IMR-90 (cell line): ENCODE data around the gene C1orf52. TPM values are rescaled to one million over a fixed set of nuclear protein-coding genes. Genes with fewer than 3 reads are reported as not detected.

Source experiments
- ATAC-seq: fragments of 200-7000 bp; cut with Tn5 transposase; 2 replicates; pipeline ENCODE4 v1.9.1; 2020; ENCODE audit warnings: low read depth, mild to moderate bottlenecking, moderate library complexity
- BruUV-seq: library from RNA; stranded (reverse); fragments of 400-500 nt; replicated peaks from 2 replicates; lab custom pipeline; 2021; lab: Mats Ljungman, UMichigan
- CTCF ChIA-PET: fragments of 300-600 bp; formaldehyde crosslinking; extraction: SDS; loops from one replicate; lab custom pipeline; 2021; ENCODE audit warnings: antibody characterized with exemption; lab: Yijun Ruan, JAX
- POLR2A ChIA-PET: fragments of 300-600 bp; sonication (Branson Sonifier 250); formaldehyde crosslinking; loops from one replicate; lab custom pipeline; 2022; ENCODE audit warnings: antibody characterized with exemption; ENCODE audit not compliant: unreplicated experiment; lab: Charles Lee
- DNase-seq: peaks from one replicate; pipeline ENCODE4 v3.0.0; 2013
- H2AFZ ChIP-seq: replicated peaks from 2 replicates; pipeline ENCODE3; 2013; ENCODE audit warnings: low read length, mild to moderate bottlenecking; ENCODE audit not compliant: poor library complexity
- H2AK5ac ChIP-seq: 2 replicates; pipeline ENCODE4 v1.6.1; 2013; ENCODE audit warnings: low read depth, low read length, inconsistent platforms
- H2AK9ac ChIP-seq: replicated peaks from 2 replicates; pipeline ENCODE3; 2013; ENCODE audit warnings: mild to moderate bottlenecking, low read depth, low read length, moderate library complexity; ENCODE audit not compliant: poor library complexity
- H2BK120ac ChIP-seq: 2 replicates; pipeline ENCODE4 v1.6.1; 2013; ENCODE audit warnings: low read depth, low read length, inconsistent platforms
- H2BK15ac ChIP-seq: 3 replicates; pipeline ENCODE4 v1.6.1; 2013; ENCODE audit warnings: low read depth, low read length, inconsistent platforms
- H2BK20ac ChIP-seq: 2 replicates; pipeline ENCODE4 v1.6.1; 2013; ENCODE audit warnings: low read depth, mild to moderate bottlenecking, inconsistent platforms, low read length, moderate library complexity
- H2BK5ac ChIP-seq: 2 replicates; pipeline ENCODE4 v1.6.1; 2013; ENCODE audit warnings: mild to moderate bottlenecking, low read depth, low read length, inconsistent platforms; ENCODE audit not compliant: poor library complexity, severe bottlenecking
- H3K14ac ChIP-seq: replicated peaks from 2 replicates; pipeline ENCODE4 v1.6.1; 2013; ENCODE audit warnings: low read depth, low read length, inconsistent platforms
- H3K18ac ChIP-seq: 2 replicates; pipeline ENCODE4 v1.6.1; 2013; ENCODE audit warnings: low read depth, low read length, control low read depth
- H3K23ac ChIP-seq: 2 replicates; pipeline ENCODE4 v1.6.1; 2013; ENCODE audit warnings: low read depth, low read length, inconsistent platforms
- H3K27ac ChIP-seq: 2 replicates; pipeline ENCODE4 v1.5.1; 2013; ENCODE audit warnings: mild to moderate bottlenecking, control low read depth, low read length; ENCODE audit not compliant: insufficient read depth
- H3K27me3 ChIP-seq: 2 replicates; pipeline ENCODE4 v1.6.1; 2013; ENCODE audit warnings: low read length; ENCODE audit not compliant: control insufficient read depth, insufficient read depth
- H3K36me3 ChIP-seq: 2 replicates; pipeline ENCODE4 v1.6.1; 2013; ENCODE audit warnings: low read length, mixed read lengths; ENCODE audit not compliant: control insufficient read depth, insufficient read depth
- H3K4ac ChIP-seq: 2 replicates; pipeline ENCODE4 v1.6.1; 2013; ENCODE audit warnings: low read depth, low read length, inconsistent platforms
- H3K4me1 ChIP-seq: 2 replicates; pipeline ENCODE4 v1.6.1; 2013; ENCODE audit warnings: low read length, mixed read lengths; ENCODE audit not compliant: control insufficient read depth, insufficient read depth
- H3K4me2 ChIP-seq: 2 replicates; pipeline ENCODE4 v1.6.1; 2013; ENCODE audit warnings: low read depth, mild to moderate bottlenecking, control low read depth, low read length, moderate library complexity
- H3K4me3 ChIP-seq: 2 replicates; pipeline ENCODE4 v1.5.1; 2013; ENCODE audit warnings: low read depth, mild to moderate bottlenecking, control low read depth, low read length, moderate library complexity; ENCODE audit not compliant: insufficient read depth
- H3K56ac ChIP-seq: 2 replicates; pipeline ENCODE4 v1.6.1; 2013; ENCODE audit warnings: low read length, inconsistent platforms; ENCODE audit not compliant: insufficient read depth; ENCODE audit errors: extremely low read depth
- H3K79me1 ChIP-seq, 2 experiments: 2 replicates each; pipeline ENCODE4 v1.6.1; 2013; ENCODE audit warnings: low read length in 2 of 2, inconsistent platforms in 1 of 2, low read depth in 1 of 2
- H3K9ac ChIP-seq: 2 replicates; pipeline ENCODE4 v1.6.1; 2013; ENCODE audit warnings: low read depth, low read length, control low read depth
- H3K9me1 ChIP-seq: 2 replicates; pipeline ENCODE4 v1.6.1; 2013; ENCODE audit warnings: low read length, inconsistent platforms; ENCODE audit not compliant: insufficient read depth
- H3K9me3 ChIP-seq: 2 replicates; pipeline ENCODE4 v1.6.1; 2013; ENCODE audit warnings: low read length; ENCODE audit not compliant: control insufficient read depth, insufficient read depth
- H4K20me1 ChIP-seq: 2 replicates; pipeline ENCODE4 v1.6.1; 2013; ENCODE audit warnings: low read length, inconsistent platforms; ENCODE audit not compliant: insufficient read depth
- H4K5ac ChIP-seq: 2 replicates; pipeline ENCODE4 v1.6.1; 2013; ENCODE audit warnings: mild to moderate bottlenecking, low read depth, low read length, control low read depth
- H4K8ac ChIP-seq, 2 experiments: 2 replicates each; pipeline ENCODE4 v1.6.1; 2013; ENCODE audit warnings: low read depth in 2 of 2, low read length in 2 of 2, control low read depth in 1 of 2, inconsistent platforms in 1 of 2
- H4K91ac ChIP-seq: 2 replicates; pipeline ENCODE4 v1.6.1; 2013; ENCODE audit warnings: low read depth, low read length, inconsistent platforms; ENCODE audit not compliant: insufficient read depth
- BHLHE40 ChIP-seq: fragments of 150-350 bp; IDR thresholded peaks from 2 replicates; pipeline ENCODE4 v1.6.1; 2016; ENCODE audit warnings: mild to moderate bottlenecking, low read depth, low read length
- CHD1 ChIP-seq: IDR thresholded peaks from 2 replicates; pipeline ENCODE4 v1.6.1; 2012; ENCODE audit warnings: low read depth, low read length, improper control_type of control experiment
- ELK1 ChIP-seq: fragments of 150-350 bp; IDR thresholded peaks from 2 replicates; pipeline ENCODE4 v1.6.1; 2016; ENCODE audit warnings: low read depth, mild to moderate bottlenecking, low read length, moderate library complexity, borderline replicate concordance
- FOS ChIP-seq: fragments of 150-350 bp; IDR thresholded peaks from 2 replicates; pipeline ENCODE4 v1.6.1; 2016; ENCODE audit warnings: low read depth, low read length
- MAFK ChIP-seq: IDR thresholded peaks from 2 replicates; pipeline ENCODE4 v1.6.1; 2012; ENCODE audit warnings: low read depth, low read length, improper control_type of control experiment
- MAZ ChIP-seq: IDR thresholded peaks from 2 replicates; pipeline ENCODE4 v1.6.1; 2012; ENCODE audit warnings: low read depth, mild to moderate bottlenecking, low read length, improper control_type of control experiment, moderate library complexity, borderline replicate concordance
- MXI1 ChIP-seq: IDR thresholded peaks from 2 replicates; pipeline ENCODE4 v1.6.1; 2012; ENCODE audit warnings: low read depth, mild to moderate bottlenecking, low read length, moderate library complexity, borderline replicate concordance
- NFE2L2 ChIP-seq: fragments of 150-350 bp; IDR thresholded peaks from 2 replicates; pipeline ENCODE4 v1.6.1; 2016; ENCODE audit warnings: low read depth, mild to moderate bottlenecking, low read length
- RAD21 ChIP-seq: IDR thresholded peaks from 2 replicates; pipeline ENCODE4 v1.6.1; 2012; ENCODE audit warnings: low read length, improper control_type of control experiment
- RCOR1 ChIP-seq: IDR thresholded peaks from 2 replicates; pipeline ENCODE4 v1.6.1; 2012; ENCODE audit warnings: mild to moderate bottlenecking, low read length, improper control_type of control experiment; ENCODE audit not compliant: insufficient replicate concordance
- RFX5 ChIP-seq: IDR thresholded peaks from 2 replicates; pipeline ENCODE4 v1.8.0; 2012; ENCODE audit warnings: low read depth, mild to moderate bottlenecking, low read length, moderate library complexity
- SMC3 ChIP-seq: fragments of 150-350 bp; IDR thresholded peaks from 2 replicates; pipeline ENCODE4 v1.6.1; 2016; ENCODE audit warnings: low read depth, mild to moderate bottlenecking, antibody characterized with exemption, low read length, moderate library complexity
- WGBS, 2 experiments: methylation state at CpG; one replicate each; pipeline versions ENCODE4 v1.1.5 to v1.1.7; 2013; ENCODE audit warnings: missing lambda C conversion rate in 2 of 2; ENCODE audit not compliant: insufficient read length in 1 of 2; ENCODE audit errors: extremely low coverage in 2 of 2; 5-methylcytosine and 5-hydroxymethylcytosine counted together
- dilution Hi-C: fragments of 300-500 bp; cut with HindIII; formaldehyde crosslinking; loops from one replicate; pipeline ENCODE4 v1.14.3; 2018; ENCODE audit warnings: low sequenced_read_pairs; ENCODE audit not compliant: unreplicated experiment
- in situ Hi-C: fragments of 300-500 bp; cut with MboI; formaldehyde crosslinking; loops from 3 replicates; pipeline ENCODE4 v1.14.3; 2019; ENCODE audit warnings: low sequenced_read_pairs, inconsistent platforms, mixed read lengths
- intact Hi-C: fragments of 100-400 bp; cut with micrococcal nuclease; formaldehyde crosslinking; loops from 2 replicates; pipeline ENCODE4 v1.10.0; 2022
- polyA plus RNA-seq, 3 experiments: library from polyadenylated mRNA; depleted of rRNA; stranded (reverse); fragments of >200 nt; gene quantifications; 2 replicates each; pipeline ENCODE4 v1.2.3, GENCODE V29; 2012; ENCODE audit warnings: low replicate concordance in 1 of 3
- total RNA-seq: library from RNA; depleted of rRNA; stranded (reverse); fragments of >200 nt; gene quantifications from 2 replicates; pipeline ENCODE4 v1.2.3, GENCODE V29; 2012
- TF ChIP-seq, protein P1 (sequence below): conservative IDR thresholded peaks from 2 replicates; pipeline ENCODE4 v1.5.1; 2012; ENCODE audit warnings: mild to moderate bottlenecking, low read depth, low read length, improper control_type of control experiment
- TF ChIP-seq, protein P2 (sequence below): fragments of 150-350 bp; IDR thresholded peaks from 2 replicates; pipeline ENCODE4 v1.6.1; 2017; ENCODE audit warnings: mild to moderate bottlenecking, antibody characterized with exemption, low read length, low read depth

C1orf52 gene
- total and polyA plus RNA-seq, 2 of the 4 experiments (the other 2 are of a cell fraction): 16.3 to 33.5 TPM

DNA sequence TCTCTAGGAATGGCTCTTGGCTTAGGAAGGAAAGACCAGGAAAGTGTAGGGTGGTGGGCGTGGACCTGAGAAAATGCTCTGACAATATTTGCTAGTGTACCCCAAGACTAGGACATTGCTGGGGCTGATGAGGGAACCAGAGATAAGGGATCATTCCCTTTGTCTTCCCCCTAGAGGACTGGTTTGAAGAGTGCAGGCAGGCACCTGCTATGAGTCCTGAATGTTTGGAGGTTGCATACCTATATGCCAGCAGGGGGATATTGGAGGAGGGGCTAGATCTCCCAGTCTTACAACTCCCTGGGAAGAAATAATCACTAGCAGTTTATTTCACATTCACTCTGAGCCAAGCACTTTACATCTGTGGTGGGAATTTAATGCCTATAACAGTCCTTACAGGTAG, 23.0 kb upstream of the C1orf52 start:
- intact Hi-C loops (no loop called here), dilution Hi-C loops (no loop called here), in situ Hi-C loops (no loop called here)
- WGBS, 2 experiments: 100% methylated on average over 1 of the region's 1 CpG; no CpG with 5 or more reads in 1 of the 2 experiments
- H3K27me3 ChIP-seq: no peaks in the 10 kb centered on the region
- no peak overlapping the region for H3K4me3 ChIP-seq
- H3K4ac ChIP-seq: peak overlapping the region; percentile 8; the same call in 1 of the 2 replicates
- no peak overlapping the region for H2BK120ac ChIP-seq
- H2BK5ac ChIP-seq: no peak overlapping the region
- H3K4me1 ChIP-seq: peaks cover 6% of the 10 kb centered on the region
- H4K5ac ChIP-seq: no peak overlapping the region
- no peak overlapping the region for H2AK9ac ChIP-seq
- H4K91ac ChIP-seq: no peak overlapping the region
- H3K23ac ChIP-seq: no peak overlapping the region
- no peak overlapping the region for H3K4me2 ChIP-seq
- CTCF ChIA-PET: no interaction called here
- no peak overlapping the region for H2AFZ ChIP-seq
- no peak overlapping the region for H4K8ac ChIP-seq
- no peak overlapping the region for H2BK15ac ChIP-seq
- H4K20me1 ChIP-seq: no peaks in the 10 kb centered on the region
- H3K56ac ChIP-seq: no peak overlapping the region
- H3K18ac ChIP-seq: no peak overlapping the region
- POLR2A ChIA-PET: no interaction called here
- no peak for DNase-seq
- TF ChIP-seq, protein P1, sequence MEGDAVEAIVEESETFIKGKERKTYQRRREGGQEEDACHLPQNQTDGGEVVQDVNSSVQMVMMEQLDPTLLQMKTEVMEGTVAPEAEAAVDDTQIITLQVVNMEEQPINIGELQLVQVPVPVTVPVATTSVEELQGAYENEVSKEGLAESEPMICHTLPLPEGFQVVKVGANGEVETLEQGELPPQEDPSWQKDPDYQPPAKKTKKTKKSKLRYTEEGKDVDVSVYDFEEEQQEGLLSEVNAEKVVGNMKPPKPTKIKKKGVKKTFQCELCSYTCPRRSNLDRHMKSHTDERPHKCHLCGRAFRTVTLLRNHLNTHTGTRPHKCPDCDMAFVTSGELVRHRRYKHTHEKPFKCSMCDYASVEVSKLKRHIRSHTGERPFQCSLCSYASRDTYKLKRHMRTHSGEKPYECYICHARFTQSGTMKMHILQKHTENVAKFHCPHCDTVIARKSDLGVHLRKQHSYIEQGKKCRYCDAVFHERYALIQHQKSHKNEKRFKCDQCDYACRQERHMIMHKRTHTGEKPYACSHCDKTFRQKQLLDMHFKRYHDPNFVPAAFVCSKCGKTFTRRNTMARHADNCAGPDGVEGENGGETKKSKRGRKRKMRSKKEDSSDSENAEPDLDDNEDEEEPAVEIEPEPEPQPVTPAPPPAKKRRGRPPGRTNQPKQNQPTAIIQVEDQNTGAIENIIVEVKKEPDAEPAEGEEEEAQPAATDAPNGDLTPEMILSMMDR: no peak
- TF ChIP-seq MAZ: no peak
- no peak for TF ChIP-seq FOS
- TF ChIP-seq MAFK: no peak
- no peak for TF ChIP-seq MXI1
- TF ChIP-seq RFX5: no peak
- no peak for TF ChIP-seq CHD1
- TF ChIP-seq RAD21: no peak
- TF ChIP-seq ELK1: no peak
- no peak for TF ChIP-seq RCOR1
- TF ChIP-seq SMC3: no peak
- TF ChIP-seq, protein P2, sequence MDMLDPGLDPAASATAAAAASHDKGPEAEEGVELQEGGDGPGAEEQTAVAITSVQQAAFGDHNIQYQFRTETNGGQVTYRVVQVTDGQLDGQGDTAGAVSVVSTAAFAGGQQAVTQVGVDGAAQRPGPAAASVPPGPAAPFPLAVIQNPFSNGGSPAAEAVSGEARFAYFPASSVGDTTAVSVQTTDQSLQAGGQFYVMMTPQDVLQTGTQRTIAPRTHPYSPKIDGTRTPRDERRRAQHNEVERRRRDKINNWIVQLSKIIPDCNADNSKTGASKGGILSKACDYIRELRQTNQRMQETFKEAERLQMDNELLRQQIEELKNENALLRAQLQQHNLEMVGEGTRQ: no peak
- TF ChIP-seq NFE2L2: no peak
- no peak for TF ChIP-seq BHLHE40
- H3K27ac ChIP-seq: no peak overlapping the region
- no peak overlapping the region for H2AK5ac ChIP-seq
- no peaks in the 10 kb centered on the region for H3K9me3 ChIP-seq
- H3K9me1 ChIP-seq: peaks cover 8% of the 10 kb centered on the region
- H3K36me3 ChIP-seq: no peaks in the 10 kb centered on the region
- H3K9ac ChIP-seq: no peak overlapping the region
- H3K14ac ChIP-seq: no peak overlapping the region
- ATAC-seq: no peak
- BruUV-seq: no TSS peak
- H2BK20ac ChIP-seq: no peak overlapping the region
- peaks cover 0 to 8% of the 10 kb centered on the region in 2 experiments; a peak in 2 of 4 replicates for H3K79me1 ChIP-seq
